ENCODE results near the gene BCL7B.
"Not testable (repeated sequence)": the region's sequence is repeated elsewhere in the genome, so short reads cannot be mapped to it uniquely, and the experiment has no call there.

Gene BCL7B

GRCh38 chr7:73507556-73507955, 49.9 kb downstream of the BCL7B start:
- TF ChIP-seq CTCF (IDR thresholded peaks at IDR 0.05): no peak
- Histone ChIP-seq H3K4me3 (no peak overlapping the region), H3K27ac (no peak overlapping the region)
- DNase-seq (ENCODE audit: low spot score): no peak

- no peak for TF ChIP-seq CTCF (IDR thresholded peaks at IDR 0.05)
- no peak overlapping the region for H3K27ac ChIP-seq
These were observed 52.6 kb downstream of the BCL7B start for GRCh38 chr7:73504920-73505319.

GRCh38 chr7:73504017-73504416, 53.5 kb downstream of the BCL7B start:
- no peak for TF ChIP-seq CTCF (IDR thresholded peaks at IDR 0.05)

More at GRCh38 chr7:73504920-73505319, 52.6 kb downstream of the BCL7B start:
- no peak overlapping the region for H3K4me3 ChIP-seq
- DNase-seq (ENCODE audit: low spot score): no peak

GRCh38 chr7:73503229-73503628, 54.3 kb downstream of the BCL7B start:
- H3K27ac ChIP-seq: no peak overlapping the region
- DNase-seq (ENCODE audit: low spot score): no peak
- H3K4me3 ChIP-seq: no peak overlapping the region
- TF ChIP-seq CTCF (IDR thresholded peaks at IDR 0.05): no peak

More at GRCh38 chr7:73504017-73504416, 53.5 kb downstream of the BCL7B start:
- H3K27ac ChIP-seq: no peak overlapping the region
- DNase-seq (ENCODE audit: low spot score): no peak
- no peak overlapping the region for H3K4me3 ChIP-seq

- DNase-seq (ENCODE audit: low spot score): no peak
- Histone ChIP-seq H3K4me3 (no peak overlapping the region), H3K27ac (no peak overlapping the region)
- TF ChIP-seq CTCF (IDR thresholded peaks at IDR 0.05): no peak
These were observed 60.9 kb downstream of the BCL7B start for GRCh38 chr7:73496626-73497025.

GRCh38 chr7:73495507-73495906, 62.0 kb downstream of the BCL7B start:
- H3K27ac ChIP-seq; DNase-seq (ENCODE audit: low spot score); H3K4me3 ChIP-seq: not testable (repeated sequence)

GRCh38 chr7:73489976-73490375, 67.5 kb downstream of the BCL7B start:
- Histone ChIP-seq H3K27ac (no peak overlapping the region), H3K4me3 (no peak overlapping the region)
- TF ChIP-seq CTCF (IDR thresholded peaks at IDR 0.05): no peak
- no peak for DNase-seq (ENCODE audit: low spot score)

GRCh38 chr7:73487486-73487885, 70.0 kb downstream of the BCL7B start:
- Histone ChIP-seq H3K27ac (no peak overlapping the region), H3K4me3 (no peak overlapping the region)
- DNase-seq (ENCODE audit: low spot score): no peak
- no peak for TF ChIP-seq CTCF (IDR thresholded peaks at IDR 0.05)
